HepG2 (cell line): ENCODE measurements around the gene UGGT1. TPM values are rescaled to one million over a fixed set of nuclear protein-coding genes. Genes with fewer than 3 reads are reported as not detected.

Source experiments
- ATAC-seq: fragments of 200-7000 bp; cut with Tn5 transposase; 3 replicates; pipeline ENCODE4 v1.9.1; 2020; ENCODE audit warnings: mild to moderate bottlenecking, moderate library complexity
- BruUV-seq: library from RNA; stranded (reverse); fragments of 400-500 nt; replicated peaks from 2 replicates; lab custom pipeline; 2021; lab: Mats Ljungman, UMichigan
- CTCF ChIA-PET: fragments of 300-600 bp; formaldehyde crosslinking; extraction: SDS; loops from one replicate; lab custom pipeline; 2021; ENCODE audit warnings: low total read pairs, inconsistent platforms, low intra/inter-chr PET ratio; lab: Yijun Ruan, JAX
- POLR2A ChIA-PET: fragments of 350-600 bp; sonication (Branson Sonifier 250); formaldehyde crosslinking; loops from one replicate; lab custom pipeline; 2020; ENCODE audit warnings: antibody characterized with exemption, inconsistent platforms; lab: Yijun Ruan, JAX
- DNase-seq: peaks from one replicate; pipeline ENCODE4 v3.0.0-alpha.2; 2015; ENCODE audit warnings: low spot score
- FAIRE-seq: peaks from 3 replicates; lab custom pipeline; 2011; peaks lifted over from hg19 to GRCh38; lab: Jason Lieb, UNC
- H2AFZ ChIP-seq: one replicate; pipeline ENCODE4 v1.6.1; 2011; ENCODE audit warnings: low read length, inconsistent platforms
- H3K27ac ChIP-seq: fragments of 300-600 bp; 3 replicates; pipeline ENCODE4 v1.8.0; 2011; ENCODE audit warnings: mixed run types, mild to moderate bottlenecking, mixed read lengths, low read length, inconsistent platforms; ENCODE audit not compliant: insufficient read depth; ENCODE audit errors: extremely low read length
- H3K27me3 ChIP-seq, 2 experiments: fragments of 200-600 bp in 1 of 2; 2 replicates in 1 of 2; 3 replicates in 1 of 2; pipeline versions ENCODE4 v1.6.0 to v1.8.0; 2011; ENCODE audit warnings: low read length in 2 of 2, mild to moderate bottlenecking in 2 of 2, moderate library complexity in 2 of 2, inconsistent platforms in 1 of 2; ENCODE audit not compliant: insufficient read depth in 2 of 2, control insufficient read depth in 1 of 2
- H3K36me3 ChIP-seq, 2 experiments: fragments of 200-600 bp in 1 of 2; replicated peaks in 1 of 2; 2 replicates in 1 of 2; 3 replicates in 1 of 2; pipeline versions ENCODE4 v1.5.1 to v1.8.0; 2011; ENCODE audit warnings: low read length in 2 of 2, inconsistent platforms in 1 of 2; ENCODE audit not compliant: insufficient read depth in 2 of 2, control insufficient read depth in 1 of 2
- H3K4me1 ChIP-seq: 2 replicates; pipeline ENCODE4 v1.5.1; 2012; ENCODE audit warnings: low read length, inconsistent platforms; ENCODE audit not compliant: insufficient read depth
- H3K4me2 ChIP-seq: 2 replicates; pipeline ENCODE4 v1.6.0; 2011; ENCODE audit warnings: low read depth, low read length, inconsistent platforms
- H3K4me3 ChIP-seq, 3 experiments: fragments of 200-600 bp in 1 of 3; sonication (generic), shearing (Covaris generic) in 1 of 3; replicated peaks in 1 of 3; 2 replicates each; pipeline ENCODE4 v1.5.1; 2011 to 2016; ENCODE audit warnings: low read length in 3 of 3, inconsistent platforms in 2 of 3, low read depth in 2 of 3, mild to moderate bottlenecking in 2 of 3, control low read depth in 1 of 3, mixed read lengths in 1 of 3; ENCODE audit not compliant: insufficient read depth in 1 of 3
- H3K79me2 ChIP-seq: one replicate; pipeline ENCODE4 v1.6.1; 2011; ENCODE audit warnings: low read length, inconsistent platforms; ENCODE audit not compliant: insufficient read depth
- H3K9ac ChIP-seq: 2 replicates; pipeline ENCODE4 v1.6.0; 2011; ENCODE audit warnings: mild to moderate bottlenecking, low read depth, low read length, inconsistent platforms; ENCODE audit not compliant: insufficient read depth
- H3K9me3 ChIP-seq: 2 replicates; pipeline ENCODE4 v1.5.1; 2012; ENCODE audit warnings: mild to moderate bottlenecking, low read length
- H4K20me1 ChIP-seq: 2 replicates; pipeline ENCODE4 v1.6.0; 2011; ENCODE audit warnings: inconsistent platforms, mild to moderate bottlenecking, low read length, moderate library complexity; ENCODE audit not compliant: insufficient read depth
- FOSL2 ChIP-seq: sonication (generic); formaldehyde crosslinking; IDR thresholded peaks from 2 replicates; pipeline ENCODE4 v1.4.0; 2020; ENCODE audit warnings: missing genetic modification reagents
- SALL2 ChIP-seq: sonication (generic); formaldehyde crosslinking; IDR thresholded peaks from 2 replicates; pipeline ENCODE4 v1.8.1; 2023; ENCODE audit warnings: mild to moderate bottlenecking, missing genetic modification reagents, inconsistent platforms
- SRSF1 ChIP-seq: fragments of 200-400 bp; formaldehyde crosslinking; optimal IDR thresholded peaks from 2 replicates; pipeline ENCODE3; 2017; ENCODE audit warnings: mild to moderate bottlenecking, low read depth, low read length, moderate library complexity
- THYN1 ChIP-seq: sonication (generic); formaldehyde crosslinking; IDR thresholded peaks from 2 replicates; pipeline ENCODE4 v1.8.1; 2023; ENCODE audit warnings: low read depth, mild to moderate bottlenecking, moderate library complexity, missing genetic modification reagents, borderline replicate concordance
- ZBTB20 ChIP-seq: sonication (generic); formaldehyde crosslinking; IDR thresholded peaks from 2 replicates; pipeline ENCODE4 v1.8.1; 2023; ENCODE audit warnings: missing genetic modification reagents, low read depth, mild to moderate bottlenecking, borderline replicate concordance
- ZNF674 ChIP-seq: sonication (generic); formaldehyde crosslinking; IDR thresholded peaks from 2 replicates; pipeline ENCODE4 v1.5.0; 2020; ENCODE audit warnings: low read depth, mild to moderate bottlenecking, missing genetic modification reagents
- ZZZ3 ChIP-seq: sonication (generic); formaldehyde crosslinking; IDR thresholded peaks from 2 replicates; pipeline ENCODE4 v1.4.0; 2020; ENCODE audit warnings: missing genetic modification reagents, mild to moderate bottlenecking, borderline replicate concordance
- WGBS: methylation state at CpG from one replicate; pipeline ENCODE4 v1.1.6; 2017; ENCODE audit warnings: low lambda C conversion rate; 5-methylcytosine and 5-hydroxymethylcytosine counted together
- in situ Hi-C: cut with HindIII; loops from 2 replicates; pipeline ENCODE4 v1.10.0; 2017; ENCODE audit warnings: low pct_unique_long_range_greater_than_20kb; ENCODE audit not compliant: extremely low pct_ligation_motif_present
- intact Hi-C: fragments of 100-400 bp; cut with micrococcal nuclease; formaldehyde crosslinking; loops from one replicate; pipeline ENCODE4 v1.10.0; 2022; ENCODE audit not compliant: unreplicated experiment
- polyA plus RNA-seq, 8 experiments: library from polyadenylated mRNA; depleted of rRNA in 3 of 8; stranded (reverse) in 7 of 8; unstranded in 1 of 8; fragments of >200 nt; fragmentation: Illumina TruSeq in 4 of 8; extraction: Trizol in 4 of 8; gene quantifications; 2 replicates each; pipeline versions ENCODE4 v1.2.1 to v1.2.3, GENCODE V29; 2011 to 2016; ENCODE audit warnings: low read depth in 4 of 8, missing spikeins in 1 of 8, mixed read lengths in 1 of 8; ENCODE audit not compliant: insufficient read depth in 1 of 8
- total RNA-seq, 5 experiments: library from RNA; depleted of rRNA; stranded (reverse); fragments of >200 nt; fragmentation: Illumina TruSeq; extraction: Trizol; gene quantifications; 2 replicates each; pipeline ENCODE4 v1.2.3, GENCODE V29; 2016; ENCODE audit warnings: low read depth in 1 of 5
- TF ChIP-seq, protein P1 (sequence below): sonication (generic); formaldehyde crosslinking; conservative IDR thresholded peaks from 2 replicates; pipeline ENCODE4 v1.4.0; 2020; ENCODE audit warnings: mild to moderate bottlenecking, missing genetic modification reagents, moderate library complexity

UGGT1 gene
- total and polyA plus RNA-seq, 2 of the 13 experiments (the other 11 are each of a cell fraction or from before 2014, with no cell fraction given): 35.8 to 83.2 TPM

DNA sequence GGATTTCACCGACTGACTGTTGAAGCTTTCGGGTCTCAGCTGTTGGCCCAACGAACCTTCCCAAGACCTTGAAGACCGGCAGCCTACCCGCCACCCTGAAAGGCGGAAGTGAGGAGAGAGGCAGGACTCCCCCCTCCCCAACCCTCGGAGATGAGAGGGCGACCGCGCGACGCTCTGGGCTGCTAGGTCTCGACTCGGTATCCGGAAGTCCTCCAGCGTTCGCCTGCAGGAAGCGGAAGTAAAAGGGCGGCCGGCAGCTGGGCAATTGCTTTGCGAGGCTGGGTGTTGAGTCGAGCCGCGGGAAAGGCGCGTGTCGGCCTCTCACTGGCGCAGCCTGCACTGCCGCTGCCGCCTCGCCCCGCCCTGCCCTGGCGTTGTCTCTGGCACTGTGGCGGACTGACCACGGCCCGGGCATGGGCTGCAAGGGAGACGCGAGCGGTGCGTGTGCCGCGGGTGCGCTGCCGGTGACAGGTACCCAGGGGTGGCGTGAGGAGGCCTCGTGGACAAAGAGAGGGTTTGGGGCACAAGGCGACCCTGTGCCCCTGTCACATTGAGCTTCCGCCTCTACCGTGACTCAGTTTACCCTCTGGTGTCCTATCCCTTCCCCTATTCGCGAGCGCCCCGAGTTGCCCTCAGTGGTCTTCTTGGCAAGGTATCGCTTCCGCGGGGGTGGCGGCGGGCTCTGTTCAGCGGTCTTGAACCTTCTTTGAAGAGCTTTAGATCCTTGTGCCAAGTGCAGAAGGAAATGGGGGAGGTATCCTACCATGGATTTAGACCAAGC is at the start of gene UGGT1 (continued):
- TF ChIP-seq, protein P1, sequence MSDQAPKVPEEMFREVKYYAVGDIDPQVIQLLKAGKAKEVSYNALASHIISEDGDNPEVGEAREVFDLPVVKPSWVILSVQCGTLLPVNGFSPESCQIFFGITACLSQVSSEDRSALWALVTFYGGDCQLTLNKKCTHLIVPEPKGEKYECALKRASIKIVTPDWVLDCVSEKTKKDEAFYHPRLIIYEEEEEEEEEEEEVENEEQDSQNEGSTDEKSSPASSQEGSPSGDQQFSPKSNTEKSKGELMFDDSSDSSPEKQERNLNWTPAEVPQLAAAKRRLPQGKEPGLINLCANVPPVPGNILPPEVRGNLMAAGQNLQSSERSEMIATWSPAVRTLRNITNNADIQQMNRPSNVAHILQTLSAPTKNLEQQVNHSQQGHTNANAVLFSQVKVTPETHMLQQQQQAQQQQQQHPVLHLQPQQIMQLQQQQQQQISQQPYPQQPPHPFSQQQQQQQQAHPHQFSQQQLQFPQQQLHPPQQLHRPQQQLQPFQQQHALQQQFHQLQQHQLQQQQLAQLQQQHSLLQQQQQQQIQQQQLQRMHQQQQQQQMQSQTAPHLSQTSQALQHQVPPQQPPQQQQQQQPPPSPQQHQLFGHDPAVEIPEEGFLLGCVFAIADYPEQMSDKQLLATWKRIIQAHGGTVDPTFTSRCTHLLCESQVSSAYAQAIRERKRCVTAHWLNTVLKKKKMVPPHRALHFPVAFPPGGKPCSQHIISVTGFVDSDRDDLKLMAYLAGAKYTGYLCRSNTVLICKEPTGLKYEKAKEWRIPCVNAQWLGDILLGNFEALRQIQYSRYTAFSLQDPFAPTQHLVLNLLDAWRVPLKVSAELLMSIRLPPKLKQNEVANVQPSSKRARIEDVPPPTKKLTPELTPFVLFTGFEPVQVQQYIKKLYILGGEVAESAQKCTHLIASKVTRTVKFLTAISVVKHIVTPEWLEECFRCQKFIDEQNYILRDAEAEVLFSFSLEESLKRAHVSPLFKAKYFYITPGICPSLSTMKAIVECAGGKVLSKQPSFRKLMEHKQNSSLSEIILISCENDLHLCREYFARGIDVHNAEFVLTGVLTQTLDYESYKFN (CRISPR knock-in tag): peak; percentile 74
- TF ChIP-seq SALL2 (CRISPR knock-in tag) (peak; percentile 83), ZNF674 (CRISPR knock-in tag) (peak; percentile 97), ZBTB20 (peak; percentile 89), ZZZ3 (CRISPR knock-in tag) (peak; percentile 97)

- Histone ChIP-seq H3K27me3 (peaks cover 2 to 37% of the 10 kb centered on the region in 2 experiments; a peak in 4 of 5 replicates), H3K4me2 (no peak overlapping the region), H3K79me2 (no peaks in the 10 kb centered on the region), H2AFZ (no peak overlapping the region), H3K36me3 (no peaks in the 10 kb centered on the region), H4K20me1 (no peaks in the 10 kb centered on the region), H3K4me3 (no peak overlapping the region), H3K4me1 (no peaks in the 10 kb centered on the region), H3K9me3 (peaks cover 39% of the 10 kb centered on the region), H3K9ac (no peak overlapping the region), H3K27ac (no peak overlapping the region)
- no peak for DNase-seq
- TF ChIP-seq THYN1 (no peak), FOSL2 (CRISPR knock-in tag) (peak; percentile 65), SRSF1 (no peak)
- ATAC-seq: no peak
- POLR2A ChIA-PET: no interaction called here
- BruUV-seq: no TSS peak
- CTCF ChIA-PET: no interaction called here
- in situ Hi-C loops (no loop called here), intact Hi-C loops (no loop called here)
- WGBS: 10% methylated on average over 3 of the region's 3 CpGs
- FAIRE-seq: no peak
Observed at GRCh38 chr2:128041561-128041960, 49.4 kb upstream of the UGGT1 start.
